BE2C (cell line): ENCODE data around the gene OLFM4.

Experiments used
- DNase-seq: peaks from one replicate; pipeline ENCODE4 v3.0.0-alpha.2; 2020
- H3K27me3 ChIP-seq: fragments of 250-450 bp; sonication (Bioruptor Pico); 2 replicates; pipeline ENCODE4 v1.5.1; 2020; ENCODE audit warnings: mild to moderate bottlenecking
- H3K36me3 ChIP-seq: fragments of 250-450 bp; sonication (Bioruptor Pico); 2 replicates; pipeline ENCODE4 v1.5.1; 2020; ENCODE audit warnings: mild to moderate bottlenecking
- H3K4me1 ChIP-seq: fragments of 250-450 bp; sonication (Bioruptor Pico); 2 replicates; pipeline ENCODE4 v1.5.1; 2020
- H3K4me3 ChIP-seq: 2 replicates; pipeline ENCODE4 v1.5.1; 2011; ENCODE audit warnings: low read depth, low read length
- H3K9me3 ChIP-seq: fragments of 250-450 bp; sonication (Bioruptor Pico); 2 replicates; pipeline ENCODE4 v1.5.1; 2020
- CTCF ChIP-seq: IDR thresholded peaks from 2 replicates; pipeline ENCODE4 v1.5.1; 2012; ENCODE audit warnings: mild to moderate bottlenecking, low read depth, low read length

The OLFM4 gene

GRCh38 chr13:52992110-52992509 lies 36.5 kb upstream of the OLFM4 start:
- Histone ChIP-seq H3K4me1 (no peaks in the 10 kb centered on the region), H3K9me3 (no peaks in the 10 kb centered on the region), H3K27me3 (no peaks in the 10 kb centered on the region), H3K4me3 (no peak overlapping the region), H3K36me3 (no peaks in the 10 kb centered on the region)
- DNase-seq, result no peak
- TF ChIP-seq CTCF, result no peak

- Histone ChIP-seq H3K27me3 (no peaks in the 10 kb centered on the region), H3K4me3 (no peak overlapping the region), H3K4me1 (no peaks in the 10 kb centered on the region), H3K9me3 (no peaks in the 10 kb centered on the region), H3K36me3 (no peaks in the 10 kb centered on the region)
- DNase-seq, result no peak
- no peak for TF ChIP-seq CTCF
Observed at GRCh38 chr13:52994051-52994450, 34.6 kb upstream of the OLFM4 start.

- Histone ChIP-seq H3K36me3 (no peaks in the 10 kb centered on the region), H3K9me3 (no peaks in the 10 kb centered on the region), H3K4me3 (no peak overlapping the region), H3K4me1 (no peaks in the 10 kb centered on the region), H3K27me3 (no peaks in the 10 kb centered on the region)
- DNase-seq, result no peak
- no peak for TF ChIP-seq CTCF
Observed at GRCh38 chr13:52994865-52995264, 33.7 kb upstream of the OLFM4 start.

GRCh38 chr13:52995946-52996345 lies 32.7 kb upstream of the OLFM4 start:
- no peaks in the 10 kb centered on the region for H3K9me3 ChIP-seq

GRCh38 chr13:52997951-52998876 lies 30.4 kb upstream of the OLFM4 start:
- no peaks in the 10 kb centered on the region for H3K9me3 ChIP-seq
- DNase-seq, result no peak
- no peaks in the 10 kb centered on the region for H3K4me1 ChIP-seq
- H3K36me3 ChIP-seq, result no peaks in the 10 kb centered on the region
- TF ChIP-seq CTCF, result no peak
- no peaks in the 10 kb centered on the region for H3K27me3 ChIP-seq
- H3K4me3 ChIP-seq, result no peak overlapping the region

More at GRCh38 chr13:52995946-52996345, 32.7 kb upstream of the OLFM4 start:
- Histone ChIP-seq H3K4me3 (no peak overlapping the region), H3K4me1 (no peaks in the 10 kb centered on the region), H3K36me3 (no peaks in the 10 kb centered on the region), H3K27me3 (no peaks in the 10 kb centered on the region)
- no peak for TF ChIP-seq CTCF
- no peak for DNase-seq

GRCh38 chr13:52999093-52999696 lies 29.4 kb upstream of the OLFM4 start:
- TF ChIP-seq CTCF, result no peak
- no peaks in the 10 kb centered on the region for H3K9me3 ChIP-seq
- no peaks in the 10 kb centered on the region for H3K36me3 ChIP-seq
- H3K4me1 ChIP-seq, result no peaks in the 10 kb centered on the region
- no peaks in the 10 kb centered on the region for H3K27me3 ChIP-seq
- H3K4me3 ChIP-seq, result no peak overlapping the region
- DNase-seq, result no peak
